Stimulated activated CD4-positive, alpha-beta T cell treated with anti-CD3 and anti-CD28 coated beads, Interleukin-1b, Interleukin-23, amount 100 ng/mL, for 4 hours (primary cell): ENCODE results near the gene KANK2.

Experiments used
- DNase-seq, 2 donors: peaks; one replicate each; pipeline ENCODE4 v3.0.0-alpha.2; 2020; ENCODE audit warnings: low read depth in 2 of 2

Gene KANK2

GRCh38 chr19:11225815-11226214 lies 28.5 kb upstream of the KANK2 start:
- DNase-seq = no peak

DNA sequence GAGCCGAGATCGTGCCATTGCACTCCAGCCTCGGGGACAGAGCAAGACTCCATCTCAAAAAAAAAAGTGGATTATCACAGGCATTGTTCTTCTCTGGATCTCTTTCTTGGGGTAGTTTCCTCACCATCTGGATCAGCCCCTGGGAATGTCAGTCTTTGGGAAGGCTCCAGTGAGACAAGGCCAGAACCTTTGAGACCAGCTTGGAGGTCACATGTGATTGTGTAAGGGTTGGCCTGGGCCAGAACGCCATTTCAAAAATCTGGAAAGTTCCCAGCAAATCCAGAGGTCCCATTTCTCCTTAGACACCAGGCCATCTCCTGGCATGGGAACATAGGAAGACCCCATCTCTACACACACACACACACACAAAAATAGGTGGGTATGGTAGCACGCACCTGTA lies 27.8 kb upstream of the KANK2 start:
- no peak for DNase-seq

DNA sequence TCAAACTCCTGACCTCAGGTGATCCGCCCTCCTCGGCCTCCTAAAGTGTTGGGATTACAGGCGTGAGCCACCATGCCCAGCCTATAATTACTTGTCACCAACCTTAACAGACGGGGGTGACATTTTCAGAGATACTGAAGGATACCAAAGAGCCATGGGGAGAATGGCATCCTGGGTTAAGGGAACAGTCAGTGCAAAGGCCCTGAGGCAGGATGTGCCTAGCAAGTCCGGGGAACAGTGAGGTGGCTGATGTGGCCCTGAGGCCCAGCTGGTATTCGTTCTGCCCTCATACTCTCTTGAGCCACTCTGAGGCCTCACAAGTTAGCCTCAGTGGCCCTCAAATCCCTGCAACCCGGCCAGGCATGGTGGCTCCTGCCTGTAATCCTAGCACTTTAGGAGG lies 27.1 kb upstream of the KANK2 start:
- DNase-seq = no peak

GRCh38 chr19:11223200-11223599 lies 25.9 kb upstream of the KANK2 start:
- DNase-seq = no peak

GRCh38 chr19:11221082-11221598 lies 23.8 kb upstream of the KANK2 start:
- no peak for DNase-seq

DNA sequence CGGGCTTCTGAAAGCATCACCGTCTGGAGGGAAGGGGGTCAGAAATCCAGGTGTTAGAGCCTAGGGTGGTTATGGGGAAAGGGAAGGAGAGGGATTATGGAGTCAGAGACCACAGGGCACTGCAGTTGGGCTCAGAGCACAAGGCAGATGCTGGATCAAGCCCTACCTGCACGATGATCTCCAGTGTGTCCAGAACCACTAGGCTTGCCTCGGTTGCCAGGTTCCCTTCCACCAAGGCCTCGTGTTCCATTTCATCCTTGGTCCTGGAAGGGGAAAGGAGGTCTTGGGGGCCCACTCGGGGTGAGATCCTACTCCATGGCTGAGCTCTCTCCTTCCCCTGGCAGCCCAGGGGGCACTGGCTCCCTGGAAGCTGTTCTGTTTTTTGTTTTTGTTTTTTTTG lies 17.0 kb upstream of the KANK2 start:
- no peak for DNase-seq

GRCh38 chr19:11210656-11210928 lies 13.2 kb upstream of the KANK2 start:
- no peak for DNase-seq

DNA sequence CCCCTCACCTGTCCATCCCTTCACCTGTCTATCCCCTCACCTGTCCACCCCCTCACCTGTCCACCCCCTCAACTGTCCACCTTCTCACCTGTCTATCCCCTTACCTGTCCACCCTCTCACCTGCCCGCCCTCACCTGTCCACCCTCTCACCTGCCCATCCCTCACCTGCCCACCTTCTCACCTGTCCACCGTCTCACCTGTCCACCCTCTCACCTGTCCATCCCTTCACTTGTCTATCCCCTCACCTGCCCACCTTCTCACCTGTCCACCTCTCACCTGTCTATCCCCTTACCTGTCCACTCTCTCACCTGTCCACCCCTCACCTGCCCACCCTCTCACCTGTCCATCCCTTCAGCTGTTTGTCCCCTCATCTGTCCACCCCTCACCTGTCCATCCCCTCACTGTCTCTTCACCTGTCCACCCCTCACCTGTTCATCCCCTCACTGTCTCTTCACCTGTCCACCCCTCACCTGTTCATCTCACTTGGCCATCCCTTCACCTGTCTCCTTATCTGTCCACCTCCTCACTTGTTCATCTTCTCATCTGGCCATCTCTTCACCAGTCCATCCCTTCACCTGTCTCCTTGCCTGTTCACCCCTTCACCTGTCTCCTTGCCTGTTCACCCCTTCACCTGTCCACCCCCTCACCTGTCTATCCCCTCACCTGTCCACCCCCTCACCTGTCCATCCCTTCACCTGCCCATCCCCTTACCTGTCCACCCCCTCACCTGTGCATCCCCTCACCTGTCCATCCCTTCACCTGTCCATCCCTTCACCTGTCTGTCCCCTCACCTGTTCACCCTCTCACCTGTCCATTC lies 12.7 kb upstream of the KANK2 start:
- DNase-seq = no peak

DNA sequence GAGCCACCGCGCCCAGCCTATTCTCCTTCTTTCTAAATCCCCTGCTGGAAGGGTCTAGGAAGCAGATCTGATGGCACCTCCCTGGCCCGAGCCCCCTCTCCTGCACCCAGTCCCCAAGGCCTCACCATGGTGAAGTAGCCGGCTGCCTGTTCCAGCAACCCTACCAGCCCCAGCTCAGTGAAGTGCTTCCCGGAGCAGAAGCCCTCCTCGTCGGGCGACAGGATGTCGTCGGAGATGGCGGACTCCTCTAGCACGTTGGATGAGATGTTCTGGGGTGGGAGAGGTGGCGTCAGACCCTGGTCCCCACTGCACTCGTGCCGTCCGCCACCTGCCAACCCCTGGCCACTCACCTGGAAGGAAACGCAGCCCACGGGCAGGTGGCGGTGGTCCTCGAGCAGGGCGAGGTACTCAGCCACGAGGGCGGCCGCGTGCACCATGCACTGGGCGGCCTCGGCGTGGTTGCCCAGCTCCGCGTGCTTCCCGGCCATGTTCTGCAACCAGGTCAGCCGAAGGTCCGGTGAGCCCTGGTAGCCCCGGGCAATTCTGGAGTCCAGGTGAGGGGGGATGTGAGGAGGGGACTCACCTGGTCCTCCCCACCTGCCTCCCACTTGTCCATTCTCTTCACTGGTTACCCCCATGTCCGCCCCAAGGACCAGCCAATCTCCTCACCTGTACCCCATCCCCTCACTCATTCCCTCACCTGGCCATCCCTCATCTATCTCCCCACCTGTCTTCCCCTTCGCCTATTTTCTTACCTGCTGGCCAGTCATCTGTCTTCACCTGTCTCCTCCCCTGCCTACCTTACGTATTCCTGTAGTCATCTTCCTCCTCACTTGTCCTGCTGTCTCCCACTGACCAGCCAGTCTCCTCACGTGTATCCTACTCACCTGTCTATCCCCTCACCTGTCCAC lies 11.5 kb upstream of the KANK2 start:
- no peak for DNase-seq

DNA sequence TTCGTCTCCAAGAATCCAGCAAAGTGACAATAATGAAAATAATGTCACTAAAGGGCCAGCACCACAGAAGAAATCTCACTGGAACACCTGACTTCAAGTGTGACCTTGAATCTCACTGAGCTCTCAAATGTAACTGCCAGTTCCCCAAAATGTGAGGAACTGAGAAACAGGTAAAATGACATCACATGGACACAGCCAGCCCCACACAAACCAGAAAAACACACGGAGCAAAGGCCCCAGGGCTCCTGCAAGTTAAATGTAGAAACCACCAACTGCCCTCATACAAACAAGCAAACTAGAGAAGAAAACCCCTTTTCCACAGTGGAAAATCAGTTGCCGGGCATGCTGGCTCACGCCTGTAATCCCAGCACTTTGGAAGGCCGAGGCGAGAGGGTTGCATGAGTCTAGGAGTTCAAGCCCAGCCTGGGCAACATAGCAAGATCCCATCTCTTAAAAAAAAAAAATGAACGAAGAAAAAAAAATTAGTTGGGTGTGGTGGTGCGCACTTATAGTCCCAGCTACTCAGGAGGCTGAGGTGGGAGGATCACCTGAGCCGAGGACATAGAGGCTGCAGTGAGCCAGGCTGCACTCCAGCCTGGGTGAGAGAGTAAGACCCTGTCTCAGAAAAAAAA lies 8.7 kb upstream of the KANK2 start:
- DNase-seq = no peak

DNA sequence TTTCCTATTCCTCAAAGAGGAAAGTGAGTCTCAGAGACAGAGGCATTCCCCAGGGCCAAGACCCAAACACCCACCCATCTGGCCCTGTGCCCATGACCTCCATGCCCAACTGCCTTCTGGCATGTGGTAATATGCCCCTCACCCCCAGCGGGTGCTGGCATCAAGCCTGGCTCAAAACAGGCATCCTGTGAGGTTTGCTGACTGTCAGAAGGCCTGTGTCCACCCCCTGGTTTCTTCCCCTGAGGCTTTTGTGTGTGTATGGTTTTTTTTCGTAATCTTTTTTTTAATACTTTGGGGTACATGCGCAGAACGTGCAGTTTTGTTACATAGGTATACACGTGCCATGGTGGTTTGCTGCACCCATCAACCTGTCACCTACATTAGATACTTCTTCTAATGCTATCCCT lies 7.6 kb upstream of the KANK2 start:
- no peak for DNase-seq

GRCh38 chr19:11204076-11204602 lies 6.8 kb upstream of the KANK2 start:
- DNase-seq = no peak

GRCh38 chr19:11203194-11204075 lies 6.1 kb upstream of the KANK2 start:
- peak; percentile 30 to 46 for DNase-seq

- DNase-seq = no peak
Observed at GRCh38 chr19:11202488-11203193, 5.3 kb upstream of the KANK2 start.

GRCh38 chr19:11201791-11202190 lies 4.4 kb upstream of the KANK2 start:
- DNase-seq = no peak

- DNase-seq = no peak
Observed at GRCh38 chr19:11200931-11201330, 3.6 kb upstream of the KANK2 start.

DNA sequence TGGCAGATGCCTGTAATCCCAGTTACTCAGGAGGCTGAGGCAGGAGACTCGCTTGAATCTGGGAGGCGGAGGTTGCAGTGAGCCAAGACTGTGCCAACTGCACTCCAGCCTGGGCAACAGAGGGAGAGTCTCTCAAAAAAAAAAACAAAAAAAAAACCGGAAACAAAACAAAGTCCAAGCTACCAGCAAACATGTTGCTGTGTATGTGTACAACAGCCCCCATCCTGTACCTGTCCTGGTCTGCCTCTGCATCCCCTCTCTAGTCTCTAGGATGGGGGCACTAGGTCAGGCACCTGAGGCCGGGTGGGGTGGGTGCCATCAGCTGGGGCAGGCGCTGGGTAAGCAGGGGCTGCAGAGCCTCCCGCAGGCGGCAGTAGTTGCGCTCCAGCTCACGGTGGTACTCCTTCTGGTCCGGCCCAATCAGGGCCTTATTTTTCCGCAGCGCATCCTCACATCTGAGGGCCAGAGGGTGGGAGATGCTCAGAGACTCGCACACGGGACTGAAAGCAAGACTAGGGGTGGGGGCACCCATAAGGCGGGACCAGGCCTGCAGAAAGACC lies 2.8 kb upstream of the KANK2 start:
- no peak for DNase-seq

DNA sequence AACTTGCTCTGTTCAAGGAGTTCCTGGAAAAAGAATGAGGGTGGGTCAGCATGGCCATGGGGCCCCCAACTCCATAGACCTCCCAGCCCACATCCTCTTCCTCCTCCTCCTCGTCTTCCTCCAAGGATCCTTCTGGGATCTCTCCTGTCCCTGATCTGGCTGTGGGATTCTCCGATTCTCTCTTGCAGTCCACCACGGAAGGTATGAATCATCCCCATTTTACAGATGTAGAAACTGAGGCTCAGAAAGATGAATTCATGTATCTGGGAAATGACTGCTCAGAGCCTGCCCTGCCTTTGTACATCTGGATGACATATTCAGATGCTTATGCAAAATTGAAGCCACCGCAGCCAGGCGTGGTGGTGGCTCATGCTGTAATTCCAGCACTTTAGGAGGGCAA lies 2.2 kb upstream of the KANK2 start:
- no peak for DNase-seq

- DNase-seq = no peak
Observed at GRCh38 chr19:11198769-11199424, 1.6 kb upstream of the KANK2 start.

DNA sequence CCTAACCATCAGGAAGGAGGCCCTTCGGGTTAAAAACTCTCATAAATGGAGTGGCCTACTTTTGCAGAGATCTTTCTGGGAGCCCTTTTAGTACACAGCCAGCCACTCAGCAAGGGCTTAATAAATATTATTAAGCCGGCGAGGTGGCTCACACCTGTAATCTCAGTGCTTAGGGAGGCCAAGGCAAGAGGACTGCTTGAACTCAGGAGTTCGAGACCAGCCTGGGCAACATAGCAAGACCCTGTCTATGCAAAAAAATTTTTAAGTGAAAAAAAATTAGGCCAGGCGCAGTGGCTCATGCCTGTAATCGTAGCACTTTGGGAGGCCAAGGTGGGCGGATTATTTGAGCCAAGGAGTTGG lies 810 bp upstream of the KANK2 start:
- DNase-seq = no peak
